Sigmoid colon (tissue), 3 donors: ENCODE data around the gene RPTOR.

Experiments used
- CTCF ChIP-seq, 4 experiments: fragments of 450-650 bp in 3 of 4; fragments of 200-600 bp in 1 of 4; IDR thresholded peaks; one replicate each; pipeline ENCODE4 v1.5.1; 2016 to 2019; ENCODE audit warnings: antibody characterized with exemption in 4 of 4, mild to moderate bottlenecking in 3 of 4, moderate library complexity in 2 of 4
- POLR2A ChIP-seq, 2 donors: fragments of 450-650 bp; IDR thresholded peaks; one replicate each; pipeline ENCODE4 v1.6.1; 2016; ENCODE audit warnings: antibody characterized with exemption in 2 of 2, mild to moderate bottlenecking in 2 of 2, moderate library complexity in 2 of 2

DNA sequence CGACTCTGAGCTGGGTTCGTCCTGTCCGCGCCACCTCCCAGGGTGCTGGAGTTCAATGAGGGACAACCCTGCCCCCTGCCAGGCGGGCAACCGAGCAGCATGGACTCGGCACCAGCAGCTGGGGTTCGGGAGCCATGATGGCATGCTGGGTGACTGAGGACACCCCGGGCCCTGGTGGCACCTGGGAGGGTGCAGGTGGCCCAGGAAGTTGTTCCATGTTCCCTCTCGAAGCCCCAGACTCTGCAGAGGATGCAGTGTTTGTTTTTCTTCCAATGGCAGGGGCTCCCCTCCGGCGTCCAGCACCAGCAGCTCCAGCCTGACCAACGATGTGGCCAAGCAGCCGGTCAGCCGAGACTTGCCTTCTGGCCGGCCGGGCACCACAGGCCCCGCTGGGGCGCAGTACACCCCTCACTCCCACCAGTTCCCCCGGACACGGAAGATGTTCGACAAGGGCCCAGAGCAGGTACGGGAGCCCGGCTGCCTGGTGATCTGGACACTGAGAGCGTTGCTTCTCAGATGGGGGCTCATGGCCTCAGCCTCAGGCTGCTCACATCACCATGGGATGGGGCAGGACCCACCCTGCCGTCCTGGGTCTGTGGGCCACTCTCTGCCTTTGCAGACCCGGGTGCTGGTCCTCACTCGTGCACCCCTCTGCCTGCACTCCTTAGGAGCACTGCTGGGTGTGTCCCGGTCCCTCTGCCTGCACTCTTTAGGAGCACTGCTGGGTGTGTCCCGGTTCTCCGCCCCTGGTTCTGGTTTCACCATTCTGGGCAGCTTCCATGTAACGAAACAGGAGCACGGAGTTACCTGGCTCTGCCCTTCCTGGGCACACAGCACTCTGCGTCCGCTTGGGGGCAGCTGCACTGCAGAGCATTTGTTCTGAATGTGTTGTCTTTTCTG, 378.8 kb downstream of the RPTOR start:
- TF ChIP-seq CTCF (IDR thresholded peaks at IDR 0.05) (no peak), POLR2A (IDR thresholded peaks at IDR 0.05) (no peak)
